ENCODE results near the gene PIPOX. TPM values are rescaled to one million over a fixed set of nuclear protein-coding genes. Genes with fewer than 3 reads are reported as not detected.

PIPOX gene
- total RNA-seq, 6 donors from 2014 or later: 0.91 to 3.6 (median 2.2) TPM; not detected in 2

DNA sequence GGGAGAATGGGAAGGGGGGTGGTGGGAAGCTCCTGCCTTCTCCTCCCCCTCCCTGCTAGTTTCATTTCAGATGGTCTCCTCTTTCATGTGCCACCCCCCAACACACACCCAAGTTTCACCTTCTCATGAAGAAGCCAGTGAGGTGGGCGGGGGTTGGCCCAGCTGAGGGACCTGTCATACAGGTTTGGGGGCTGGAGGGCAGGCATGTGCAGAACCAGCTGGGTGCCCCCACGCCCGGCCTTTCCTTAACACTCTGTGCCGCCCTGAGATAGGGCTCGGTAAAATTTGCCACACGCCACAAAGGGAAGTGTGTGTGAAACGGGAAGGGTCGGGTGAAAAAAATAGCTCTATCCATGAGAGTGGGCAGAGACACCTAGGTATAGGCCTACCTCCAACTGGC, 57.4 kb downstream of the PIPOX start:
- Histone ChIP-seq H3K9me3 (no peaks in the 10 kb centered on the region), H3K36me3 (peaks cover 31 to 96% (median 82%) of the 10 kb centered on the region in 4 donors), H3K27ac (no peak overlapping the region), H3K4me3 (no peak overlapping the region), H3K27me3 (no peaks in the 10 kb centered on the region), H3K4me1 (no peaks in the 10 kb centered on the region)
- ATAC-seq (ENCODE audit: low FRiP score in 2 of 2) (no peak), DNase-seq (no peak)
- no peak for TF ChIP-seq EP300 (IDR thresholded peaks at IDR 0.05)
- 84 to 92% methylated on average over 8 of the region's 8 CpGs for WGBS, 2 donors

DNA sequence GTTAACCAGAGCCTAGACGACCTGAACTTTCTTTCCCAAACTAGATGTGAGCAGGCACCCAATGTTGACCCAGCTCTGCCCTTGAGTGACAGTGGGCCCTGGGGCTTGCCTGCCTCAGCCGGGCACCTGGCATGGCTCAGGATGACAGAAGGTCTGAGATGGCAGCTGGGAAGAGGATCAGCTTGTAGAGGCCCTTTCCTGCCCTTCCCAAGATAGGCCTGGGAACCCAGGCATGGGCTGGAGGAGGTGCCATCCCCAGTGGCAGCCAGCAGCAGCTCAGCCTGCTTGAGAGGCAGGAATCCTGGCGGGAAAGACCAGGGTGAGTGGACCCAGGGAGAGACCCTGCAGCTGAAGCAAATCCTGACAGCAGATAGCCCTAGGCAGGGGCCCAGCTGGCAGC, 59.1 kb downstream of the PIPOX start:
- Histone ChIP-seq H3K27me3 (no peaks in the 10 kb centered on the region), H3K36me3 (peaks cover 32 to 96% (median 82%) of the 10 kb centered on the region in 4 donors), H3K4me3 (no peak overlapping the region), H3K4me1 (no peaks in the 10 kb centered on the region), H3K9me3 (no peaks in the 10 kb centered on the region), H3K27ac (no peak overlapping the region)
- no peak for ATAC-seq (ENCODE audit: low FRiP score in 2 of 2)
- no peak for DNase-seq
- TF ChIP-seq, protein P1, sequence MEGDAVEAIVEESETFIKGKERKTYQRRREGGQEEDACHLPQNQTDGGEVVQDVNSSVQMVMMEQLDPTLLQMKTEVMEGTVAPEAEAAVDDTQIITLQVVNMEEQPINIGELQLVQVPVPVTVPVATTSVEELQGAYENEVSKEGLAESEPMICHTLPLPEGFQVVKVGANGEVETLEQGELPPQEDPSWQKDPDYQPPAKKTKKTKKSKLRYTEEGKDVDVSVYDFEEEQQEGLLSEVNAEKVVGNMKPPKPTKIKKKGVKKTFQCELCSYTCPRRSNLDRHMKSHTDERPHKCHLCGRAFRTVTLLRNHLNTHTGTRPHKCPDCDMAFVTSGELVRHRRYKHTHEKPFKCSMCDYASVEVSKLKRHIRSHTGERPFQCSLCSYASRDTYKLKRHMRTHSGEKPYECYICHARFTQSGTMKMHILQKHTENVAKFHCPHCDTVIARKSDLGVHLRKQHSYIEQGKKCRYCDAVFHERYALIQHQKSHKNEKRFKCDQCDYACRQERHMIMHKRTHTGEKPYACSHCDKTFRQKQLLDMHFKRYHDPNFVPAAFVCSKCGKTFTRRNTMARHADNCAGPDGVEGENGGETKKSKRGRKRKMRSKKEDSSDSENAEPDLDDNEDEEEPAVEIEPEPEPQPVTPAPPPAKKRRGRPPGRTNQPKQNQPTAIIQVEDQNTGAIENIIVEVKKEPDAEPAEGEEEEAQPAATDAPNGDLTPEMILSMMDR (IDR thresholded peaks at IDR 0.05): no peak
- no peak for TF ChIP-seq POLR2A (IDR thresholded peaks at IDR 0.05)
- no peak for TF ChIP-seq EP300 (IDR thresholded peaks at IDR 0.05)
- 90 to 96% methylated on average over 1 to 3 of the region's 3 CpGs for WGBS, 2 donors

DNA sequence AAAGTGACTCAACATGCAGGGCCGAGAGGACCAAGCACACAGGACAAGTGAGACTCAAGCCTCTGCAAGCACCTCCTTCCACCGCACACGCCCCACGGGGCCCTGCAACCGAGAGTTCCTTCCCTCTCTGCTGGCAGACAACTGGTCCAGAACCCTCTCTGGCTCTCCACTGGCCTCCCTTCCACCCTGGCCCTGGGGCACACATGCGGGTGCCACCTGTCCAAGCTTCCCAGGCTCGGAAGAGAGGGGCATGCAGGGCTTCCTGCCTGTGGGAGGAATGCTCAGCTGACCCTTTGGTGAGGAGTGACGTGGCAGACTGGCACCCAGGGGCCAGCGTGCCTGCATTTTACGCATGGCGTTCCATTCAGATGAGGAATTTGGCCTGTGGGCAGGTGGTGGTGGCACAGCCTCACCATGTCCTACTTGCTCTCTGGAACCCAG, 59.8 kb downstream of the PIPOX start:
- DNase-seq (no peak), ATAC-seq (ENCODE audit: low FRiP score in 2 of 2) (no peak)
- Histone ChIP-seq H3K4me1 (no peaks in the 10 kb centered on the region), H3K27ac (no peak overlapping the region), H3K9me3 (no peaks in the 10 kb centered on the region), H3K27me3 (no peaks in the 10 kb centered on the region), H3K4me3 (no peak overlapping the region), H3K36me3 (peaks cover 24 to 96% (median 78%) of the 10 kb centered on the region in 4 donors)
- TF ChIP-seq POLR2AphosphoS5 (IDR thresholded peaks at IDR 0.05) (no peak), EP300 (IDR thresholded peaks at IDR 0.05) (no peak), POLR2A (IDR thresholded peaks at IDR 0.05) (no peak)
- TF ChIP-seq, protein P1 (IDR thresholded peaks at IDR 0.05): no peak
- 86 to 93% methylated on average over 9 to 11 of the region's 11 CpGs for WGBS, 2 donors

DNA sequence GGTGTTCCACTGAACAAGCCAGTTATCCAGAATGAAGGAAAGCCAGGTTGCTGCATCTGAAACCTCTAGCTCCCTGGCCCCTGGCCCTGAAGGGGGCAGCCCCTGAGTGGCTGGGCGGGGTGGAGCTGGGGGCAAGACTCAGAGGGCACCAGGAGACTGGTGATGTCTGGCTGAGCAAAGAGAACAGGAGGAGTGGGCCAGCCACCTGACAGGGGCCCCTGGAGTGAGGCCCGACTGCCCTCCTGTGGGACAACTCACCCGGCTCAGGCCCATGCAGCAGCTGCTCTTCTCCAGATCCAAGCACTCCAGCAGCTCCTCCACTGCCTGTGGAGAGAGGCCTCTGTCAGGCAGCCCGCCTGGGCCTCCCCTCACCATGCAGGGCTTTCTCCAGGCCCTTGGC, 60.4 kb downstream of the PIPOX start:
- no peak for DNase-seq
- Histone ChIP-seq H3K4me3 (no peak overlapping the region), H3K27ac (no peak overlapping the region), H3K9me3 (no peaks in the 10 kb centered on the region), H3K27me3 (no peaks in the 10 kb centered on the region), H3K36me3 (peaks cover 19 to 95% (median 75%) of the 10 kb centered on the region in 4 donors), H3K4me1 (peaks cover under 1 to 3% (median 2%) of the 10 kb centered on the region in 4 donors)
- WGBS, 2 donors: 89 to 94% methylated on average over 3 to 4 of the region's 4 CpGs
- ATAC-seq (ENCODE audit: low FRiP score in 2 of 2): no peak
- TF ChIP-seq, protein P1 (IDR thresholded peaks at IDR 0.05): no peak
- TF ChIP-seq POLR2A (IDR thresholded peaks at IDR 0.05) (no peak), EP300 (IDR thresholded peaks at IDR 0.05) (no peak), POLR2AphosphoS5 (IDR thresholded peaks at IDR 0.05) (no peak)

Other genes with a start within 250 kb of the PIPOX start
- 10 to 100 TPM; 16.8 to 23.1 (median 20.1) TPM for gene FAM222B, start 200.4 kb upstream of the PIPOX start, total RNA-seq
- gene ERAL1, start 188.1 kb upstream of the PIPOX start, total RNA-seq: 10 to 100 TPM; 22.4 to 41.3 (median 27.7) TPM
- 100 to 1,000 TPM in 2 of 6 donors, 10 to 100 TPM in 4; 75.4 to 211 (median 85.8) TPM for gene FLOT2, start 145.4 kb upstream of the PIPOX start, total RNA-seq
- 10 to 100 TPM in 5 of 6 donors, 1 to 10 TPM in 1; 2.1 to 21.8 (median 15.0) TPM for gene DHRS13, start 140.1 kb upstream of the PIPOX start, total RNA-seq
- 100 to 1,000 TPM in 1 of 6 donors, 10 to 100 TPM in 5; 38.8 to 103 (median 62.7) TPM for gene PHF12, start 91.6 kb upstream of the PIPOX start, total RNA-seq
- gene SEZ6, start 37.1 kb upstream of the PIPOX start, total RNA-seq: under 1 TPM in 3 of 6 donors, not detected in 3; 0.20 to 0.47 (median 0.30) TPM
- gene MYO18A, start 137.3 kb downstream of the PIPOX start, total RNA-seq: 100 to 1,000 TPM in 1 of 6 donors, 10 to 100 TPM in 5; 37.4 to 214 (median 67.4) TPM
- not detected for gene CRYBA1, start 203.7 kb downstream of the PIPOX start, total RNA-seq